Mesothelial cell of epicardium (in vitro differentiated cells): ENCODE data around the gene TAOK2. TPM values are rescaled to one million over a fixed set of nuclear protein-coding genes. Genes with fewer than 3 reads are reported as not detected.
"Not testable (repeated sequence)": the region's sequence is repeated elsewhere in the genome, so short reads cannot be mapped to it uniquely, and the experiment has no call there.

Experiments used
- DNase-seq, 2 experiments: peaks; one replicate each; pipeline ENCODE4 v3.0.0; 2021; ENCODE audit warnings: low spot score in 2 of 2; ENCODE audit not compliant: unreplicated experiment in 2 of 2
- H3K27ac Mint-ChIP-seq: 2 replicates; pipeline ENCODE4 v1.8.0; 2021; ENCODE audit warnings: mixed read lengths
- H3K27me3 Mint-ChIP-seq: 2 replicates; pipeline ENCODE4 v1.8.0; 2021; ENCODE audit warnings: low read depth, mixed read lengths
- H3K36me3 Mint-ChIP-seq: 2 replicates; pipeline ENCODE4 v1.8.0; 2021; ENCODE audit warnings: mixed read lengths
- H3K4me1 Mint-ChIP-seq: 2 replicates; pipeline ENCODE4 v1.8.0; 2021; ENCODE audit warnings: mixed read lengths
- H3K4me3 Mint-ChIP-seq: 2 replicates; pipeline ENCODE4 v1.8.0; 2021; ENCODE audit warnings: mild to moderate bottlenecking, moderate library complexity, mixed read lengths
- H3K9me3 Mint-ChIP-seq: 2 replicates; pipeline ENCODE4 v1.8.0; 2021; ENCODE audit warnings: mixed read lengths
- CTCF ChIP-seq: fragments of 200-600 bp; sonication (generic); IDR thresholded peaks from one replicate; pipeline ENCODE4 v1.5.0; 2021; ENCODE audit warnings: antibody characterized with exemption; ENCODE audit not compliant: unreplicated experiment
- total RNA-seq: library from RNA; stranded (reverse); gene quantifications from 3 replicates; pipeline ENCODE4 v1.2.1, GENCODE V29; 2021

The TAOK2 gene
- total RNA-seq, 1 donor from 2014 or later: 51.3 TPM

- no peaks in the 10 kb centered on the region for H3K4me1 Mint-ChIP-seq
- no peak for TF ChIP-seq CTCF
- no peaks in the 10 kb centered on the region for H3K36me3 Mint-ChIP-seq
- H3K27me3 Mint-ChIP-seq: no peaks in the 10 kb centered on the region
- no peak for DNase-seq
- no peak overlapping the region for H3K27ac Mint-ChIP-seq
- H3K9me3 Mint-ChIP-seq: peaks cover 13% of the 10 kb centered on the region
- no peak overlapping the region for H3K4me3 Mint-ChIP-seq
Observed at GRCh38 chr16:29950806-29951461, 22.7 kb upstream of the TAOK2 start.

DNA sequence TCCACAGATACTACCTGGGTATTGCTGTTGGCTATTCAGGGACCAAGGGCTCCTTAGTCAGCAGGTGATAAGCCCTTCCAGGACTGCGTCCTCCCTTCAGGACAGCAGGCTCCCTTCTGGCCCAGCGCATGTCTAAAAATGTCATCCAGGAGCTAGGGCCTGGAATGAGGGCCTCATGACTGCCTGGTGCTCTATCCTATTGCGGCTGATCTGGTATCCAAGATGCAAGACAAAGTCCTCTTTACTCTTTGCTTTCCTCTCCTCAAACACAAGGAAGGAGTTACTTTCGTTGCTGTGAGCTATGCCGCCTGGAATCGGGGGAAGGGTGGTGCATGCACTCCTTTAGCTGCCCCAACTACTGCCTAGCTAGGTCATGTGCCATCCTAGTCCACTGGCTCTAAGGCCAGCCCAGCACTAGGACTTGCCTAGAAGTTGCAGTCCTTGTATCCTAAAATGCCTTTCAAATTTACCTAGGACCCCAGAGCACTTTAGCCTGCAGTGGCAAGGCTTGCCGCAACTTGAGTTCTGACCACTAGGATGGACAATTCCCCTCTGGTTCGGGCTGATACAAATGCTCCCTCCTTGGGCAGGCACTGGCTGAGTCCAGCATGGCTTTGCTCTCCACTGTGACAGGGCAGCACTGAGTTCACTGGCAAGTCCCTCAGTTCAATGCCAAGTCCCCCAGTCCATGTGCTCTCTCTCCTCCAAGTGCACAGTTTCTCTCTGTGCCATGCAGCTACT lies 21.9 kb upstream of the TAOK2 start:
- DNase-seq: no peak
- no peaks in the 10 kb centered on the region for H3K27me3 Mint-ChIP-seq
- no peak overlapping the region for H3K4me3 Mint-ChIP-seq
- peaks cover 13% of the 10 kb centered on the region for H3K9me3 Mint-ChIP-seq
- H3K4me1 Mint-ChIP-seq: no peaks in the 10 kb centered on the region
- no peaks in the 10 kb centered on the region for H3K36me3 Mint-ChIP-seq
- no peak for TF ChIP-seq CTCF
- H3K27ac Mint-ChIP-seq: no peak overlapping the region

GRCh38 chr16:29958756-29959155 lies 14.9 kb upstream of the TAOK2 start:
- H3K27me3 Mint-ChIP-seq: no peaks in the 10 kb centered on the region
- no peak for DNase-seq
- no peak overlapping the region for H3K27ac Mint-ChIP-seq
- H3K36me3 Mint-ChIP-seq: peaks cover 3% of the 10 kb centered on the region
- peaks cover 12% of the 10 kb centered on the region for H3K4me1 Mint-ChIP-seq
- no peak for TF ChIP-seq CTCF
- H3K4me3 Mint-ChIP-seq: no peak overlapping the region
- H3K9me3 Mint-ChIP-seq: no peaks in the 10 kb centered on the region

- no peaks in the 10 kb centered on the region for H3K27me3 Mint-ChIP-seq
Observed at GRCh38 chr16:29959293-29959692, 14.4 kb upstream of the TAOK2 start.

GRCh38 chr16:29959821-29960220 lies 13.8 kb upstream of the TAOK2 start:
- H3K4me1 Mint-ChIP-seq: peaks cover 12% of the 10 kb centered on the region
- H3K9me3 Mint-ChIP-seq, H3K4me3 Mint-ChIP-seq: not testable (repeated sequence)

More at GRCh38 chr16:29959293-29959692, 14.4 kb upstream of the TAOK2 start:
- no peak for DNase-seq
- Mint-ChIP-seq H3K36me3 (peaks cover 3% of the 10 kb centered on the region), H3K27ac (no peak overlapping the region), H3K4me1 (peaks cover 12% of the 10 kb centered on the region), H3K9me3 (no peaks in the 10 kb centered on the region), H3K4me3 (no peak overlapping the region)
- TF ChIP-seq CTCF: no peak

DNA sequence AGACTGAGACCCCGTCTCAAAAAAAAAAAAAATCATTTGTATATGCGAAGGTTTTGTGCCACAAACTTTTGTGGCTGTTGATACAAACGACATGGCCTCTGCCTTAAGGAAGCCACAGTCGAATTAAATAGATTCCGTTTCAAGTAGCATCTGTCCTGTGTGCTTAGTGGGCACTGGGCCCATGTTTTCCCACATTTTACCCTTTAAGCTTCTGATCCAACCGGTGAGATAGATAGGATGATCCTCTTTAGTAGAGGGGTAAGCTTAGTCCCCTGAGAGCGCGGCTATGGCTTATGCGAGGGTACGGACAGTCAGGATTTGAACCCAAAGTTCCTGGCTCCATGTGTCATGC lies 12.6 kb upstream of the TAOK2 start:
- no peak for TF ChIP-seq CTCF
- Mint-ChIP-seq H3K4me1 (peaks cover 12% of the 10 kb centered on the region), H3K27me3 (no peaks in the 10 kb centered on the region), H3K9me3 (no peaks in the 10 kb centered on the region), H3K4me3 (peak overlapping the region; percentile 75), H3K27ac (peak overlapping the region; percentile 80), H3K36me3 (peaks cover 8% of the 10 kb centered on the region)
- no peak for DNase-seq

More at GRCh38 chr16:29959821-29960220, 13.8 kb upstream of the TAOK2 start:
- not testable (repeated sequence) for DNase-seq, H3K36me3 Mint-ChIP-seq, H3K27me3 Mint-ChIP-seq, H3K27ac Mint-ChIP-seq
